Osteocyte (in vitro differentiated cells): Measurements from ENCODE around the gene GRIN1. TPM values are rescaled to one million over a fixed set of nuclear protein-coding genes. Genes with fewer than 3 reads are reported as not detected.

Experiments used
- DNase-seq: peaks from one replicate; pipeline ENCODE4 v3.0.0; 2021; ENCODE audit warnings: mixed read lengths; ENCODE audit not compliant: unreplicated experiment; ENCODE audit errors: extremely low spot score
- H3K27ac Mint-ChIP-seq: one replicate; pipeline ENCODE4 v1.8.0; 2021; ENCODE audit warnings: mild to moderate bottlenecking, mixed read lengths; ENCODE audit not compliant: unreplicated experiment
- H3K27me3 Mint-ChIP-seq: one replicate; pipeline ENCODE4 v1.8.0; 2021; ENCODE audit warnings: mixed read lengths; ENCODE audit not compliant: unreplicated experiment
- H3K36me3 Mint-ChIP-seq: one replicate; pipeline ENCODE4 v1.8.0; 2021; ENCODE audit warnings: mixed read lengths; ENCODE audit not compliant: unreplicated experiment
- H3K4me1 Mint-ChIP-seq: one replicate; pipeline ENCODE4 v1.8.0; 2021; ENCODE audit warnings: mixed read lengths; ENCODE audit not compliant: unreplicated experiment
- H3K4me3 Mint-ChIP-seq: one replicate; pipeline ENCODE4 v1.8.0; 2021; ENCODE audit warnings: mild to moderate bottlenecking, moderate library complexity, mixed read lengths; ENCODE audit not compliant: unreplicated experiment
- H3K9me3 Mint-ChIP-seq: one replicate; pipeline ENCODE4 v1.8.0; 2021; ENCODE audit warnings: mixed read lengths; ENCODE audit not compliant: unreplicated experiment
- CTCF ChIP-seq: fragments of 200-600 bp; sonication (generic); IDR thresholded peaks from 2 replicates; pipeline ENCODE4 v1.5.0; 2021; ENCODE audit warnings: antibody characterized with exemption, mild to moderate bottlenecking, moderate library complexity
- total RNA-seq: library from RNA; stranded (reverse); gene quantifications from 2 replicates; pipeline ENCODE4 v1.2.1, GENCODE V29; 2021

Gene GRIN1
- total RNA-seq, 1 donor from 2014 or later = not detected

GRCh38 chr9:137185921-137186320 lies 47.0 kb downstream of the GRIN1 start:
- peaks cover 32% of the 10 kb centered on the region for H3K4me1 Mint-ChIP-seq
- H3K4me3 Mint-ChIP-seq = peak overlapping the region; percentile 89
- peaks cover 15% of the 10 kb centered on the region for H3K36me3 Mint-ChIP-seq
- no peak overlapping the region for H3K27ac Mint-ChIP-seq
- TF ChIP-seq CTCF = no peak
- no peaks in the 10 kb centered on the region for H3K9me3 Mint-ChIP-seq
- H3K27me3 Mint-ChIP-seq = no peaks in the 10 kb centered on the region
- DNase-seq = no peak

GRCh38 chr9:137186385-137186784 lies 47.4 kb downstream of the GRIN1 start:
- no peaks in the 10 kb centered on the region for H3K27me3 Mint-ChIP-seq
- peaks cover 32% of the 10 kb centered on the region for H3K4me1 Mint-ChIP-seq
- DNase-seq = no peak
- H3K4me3 Mint-ChIP-seq = peak overlapping the region; percentile 89
- no peak overlapping the region for H3K27ac Mint-ChIP-seq
- no peaks in the 10 kb centered on the region for H3K9me3 Mint-ChIP-seq
- TF ChIP-seq CTCF = no peak
- H3K36me3 Mint-ChIP-seq = peaks cover 18% of the 10 kb centered on the region

- no peak for DNase-seq
- TF ChIP-seq CTCF = no peak
- peak overlapping the region; percentile 82 for H3K27ac Mint-ChIP-seq
- peaks cover 14% of the 10 kb centered on the region for H3K36me3 Mint-ChIP-seq
- peak overlapping the region; percentile 89 for H3K4me3 Mint-ChIP-seq
- no peaks in the 10 kb centered on the region for H3K9me3 Mint-ChIP-seq
- H3K4me1 Mint-ChIP-seq = peaks cover 32% of the 10 kb centered on the region
- H3K27me3 Mint-ChIP-seq = no peaks in the 10 kb centered on the region
Observed at GRCh38 chr9:137187386-137187785, 48.4 kb downstream of the GRIN1 start.

- Mint-ChIP-seq H3K4me3 (peak overlapping the region; percentile 89), H3K27me3 (no peaks in the 10 kb centered on the region), H3K27ac (peak overlapping the region; percentile 82), H3K36me3 (peaks cover 14% of the 10 kb centered on the region), H3K4me1 (peaks cover 32% of the 10 kb centered on the region), H3K9me3 (no peaks in the 10 kb centered on the region)
- DNase-seq = no peak
- no peak for TF ChIP-seq CTCF
Observed at GRCh38 chr9:137188086-137188489, 49.1 kb downstream of the GRIN1 start.

- Mint-ChIP-seq H3K9me3 (no peaks in the 10 kb centered on the region), H3K4me1 (peaks cover 35% of the 10 kb centered on the region), H3K27me3 (no peaks in the 10 kb centered on the region), H3K4me3 (peak within 1 kb of the TSS; percentile 91), H3K36me3 (peaks cover 14% of the 10 kb centered on the region), H3K27ac (peak within 1 kb of the TSS; percentile 95)
- peak; percentile 98 for DNase-seq
- peak; percentile 41 for TF ChIP-seq CTCF
Observed at GRCh38 chr9:137188490-137189296, 49.7 kb downstream of the GRIN1 start, which contains the start of the genes ANAPC2 and SSNA1. Gene ANAPC2 (minus strand): TSS chr9:137188560. CDS start chr9:137188532, 28 bp downstream. Gene SSNA1 (plus strand): TSS chr9:137188676. CDS start chr9:137188727, 51 bp downstream.
